Peyer's patch (tissue), 4 donors: ENCODE data around the gene OR10V1. TPM values are rescaled to one million over a fixed set of nuclear protein-coding genes. Genes with fewer than 3 reads are reported as not detected.
A peak's percentile ranks its signal among the peaks of the same experiment; 100 is the strongest.

Experiments
- DNase-seq, 3 donors: peaks; one replicate each; pipeline ENCODE4 v3.0.0-alpha.2; 2017 to 2019
- H3K27ac ChIP-seq, 4 donors: fragments of 200-600 bp; sonication (generic); one replicate each; pipeline ENCODE4 v1.5.1; 2016 to 2019
- H3K27me3 ChIP-seq, 2 donors: fragments of 200-600 bp; sonication (generic); one replicate each; pipeline ENCODE4 v1.5.1; 2019
- H3K36me3 ChIP-seq, 3 donors: fragments of 200-600 bp; sonication (generic); one replicate each; pipeline ENCODE4 v1.5.1; 2016 to 2019
- H3K4me1 ChIP-seq, 4 donors: fragments of 200-600 bp; sonication (generic); one replicate each; pipeline ENCODE4 v1.5.1; 2016 to 2019
- H3K4me3 ChIP-seq, 4 donors: fragments of 200-600 bp; sonication (generic); 1 replicate in 3 of 4; 2 replicates in 1 of 4; pipeline ENCODE4 v1.5.1; 2016 to 2019; ENCODE audit warnings: mild to moderate bottlenecking in 1 of 4
- H3K9me3 ChIP-seq, 4 donors: fragments of 200-600 bp; sonication (generic); one replicate each; pipeline ENCODE4 v1.5.1; 2016 to 2019; ENCODE audit warnings: mild to moderate bottlenecking in 1 of 4
- CTCF ChIP-seq, 6 experiments: fragments of 450-650 bp in 4 of 6; fragments of 200-600 bp in 2 of 6; sonication (generic) in 1 of 6; IDR thresholded peaks; one replicate each; pipeline ENCODE4 v1.5.1; 2017 to 2019; ENCODE audit warnings: antibody characterized with exemption in 6 of 6, mild to moderate bottlenecking in 3 of 6, moderate library complexity in 1 of 6
- POLR2A ChIP-seq, 2 donors: fragments of 450-650 bp; IDR thresholded peaks; one replicate each; pipeline ENCODE4 v1.5.1; 2017; ENCODE audit warnings: antibody characterized with exemption in 2 of 2, mild to moderate bottlenecking in 2 of 2, moderate library complexity in 2 of 2
- total RNA-seq, 4 donors: library from RNA; depleted of rRNA; stranded (reverse); fragments of >200 nt; gene quantifications; one replicate each; pipeline ENCODE4 v1.1.0, GENCODE V29; 2016

The OR10V1 gene
- total RNA-seq, 4 donors from 2014 or later = not detected

- peak; percentile 29 to 40 for TF ChIP-seq POLR2A (IDR thresholded peaks at IDR 0.05)
- peak; percentile 86 to 94 (median 92) for TF ChIP-seq CTCF (IDR thresholded peaks at IDR 0.05)
- Histone ChIP-seq H3K9me3 (no peaks in the 10 kb centered on the region), H3K27me3 (no peaks in the 10 kb centered on the region), H3K36me3 (no peaks in the 10 kb centered on the region), H3K4me1 (peaks cover 0 to 27% (median 1%) of the 10 kb centered on the region in 4 donors), H3K27ac (peak overlapping the region; percentile 79 to 97 (median 90)), H3K4me3 (peak overlapping the region; percentile 66 to 95 (median 90))
- DNase-seq = peak; percentile 85 to 95 (median 90)
Measured at GRCh38 chr11:59753650-59754493, 40.2 kb upstream of the OR10V1 start.

- Histone ChIP-seq H3K9me3 (no peaks in the 10 kb centered on the region), H3K4me3 (no peak overlapping the region), H3K27ac (no peak overlapping the region), H3K36me3 (no peaks in the 10 kb centered on the region), H3K27me3 (no peaks in the 10 kb centered on the region), H3K4me1 (no peaks in the 10 kb centered on the region)
- TF ChIP-seq POLR2A (IDR thresholded peaks at IDR 0.05) (no peak), CTCF (IDR thresholded peaks at IDR 0.05) (no peak)
- DNase-seq = no peak
Measured at GRCh38 chr11:59746111-59746510, 32.5 kb upstream of the OR10V1 start.

DNA sequence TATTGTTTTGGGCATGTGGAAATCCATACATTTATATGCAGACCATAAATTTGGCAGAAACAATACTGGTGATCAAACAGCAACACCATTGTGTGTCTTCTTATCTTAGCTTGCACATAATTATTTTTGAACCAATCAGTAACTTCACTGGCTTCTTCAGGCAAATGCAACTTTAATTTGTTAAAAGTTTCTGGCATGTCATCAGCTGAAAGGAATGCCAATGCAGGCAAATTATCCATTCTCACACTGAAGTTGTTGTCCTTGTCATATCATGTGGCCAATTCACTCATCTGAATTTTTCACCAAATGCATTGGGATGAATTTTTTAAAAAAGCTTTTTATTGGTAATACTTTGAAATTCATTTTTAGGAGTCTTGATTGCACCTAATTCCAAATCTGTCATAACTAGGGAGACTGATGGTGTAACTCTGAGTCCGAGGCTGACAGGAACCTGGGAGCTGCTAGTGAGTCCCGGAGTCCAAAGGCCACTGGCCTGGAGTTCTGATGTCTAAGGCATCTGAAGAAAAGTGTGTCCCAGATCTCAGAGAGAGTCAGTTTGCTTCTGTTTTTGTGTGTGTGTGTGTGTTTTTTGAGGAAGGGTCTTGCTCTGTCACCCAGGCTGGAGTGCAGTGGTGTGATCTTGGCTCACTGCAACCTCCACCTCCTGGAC lies 17.4 kb upstream of the OR10V1 start:
- Histone ChIP-seq H3K9me3 (no peaks in the 10 kb centered on the region), H3K27ac (no peak overlapping the region), H3K4me3 (no peak overlapping the region), H3K27me3 (no peaks in the 10 kb centered on the region), H3K4me1 (no peaks in the 10 kb centered on the region), H3K36me3 (no peaks in the 10 kb centered on the region)
- no peak for TF ChIP-seq CTCF (IDR thresholded peaks at IDR 0.05)
- no peak for TF ChIP-seq POLR2A (IDR thresholded peaks at IDR 0.05)
- no peak for DNase-seq

- Histone ChIP-seq H3K27ac (no peak overlapping the region), H3K27me3 (no peaks in the 10 kb centered on the region), H3K36me3 (no peaks in the 10 kb centered on the region), H3K4me1 (no peaks in the 10 kb centered on the region), H3K4me3 (no peak overlapping the region), H3K9me3 (no peaks in the 10 kb centered on the region)
- DNase-seq = no peak
- no peak for TF ChIP-seq POLR2A (IDR thresholded peaks at IDR 0.05)
- TF ChIP-seq CTCF (IDR thresholded peaks at IDR 0.05) = no peak
Measured at GRCh38 chr11:59729834-59730233, 16.2 kb upstream of the OR10V1 start.

GRCh38 chr11:59728913-59729312 lies 15.3 kb upstream of the OR10V1 start:
- no peaks in the 10 kb centered on the region for H3K27me3 ChIP-seq
- TF ChIP-seq POLR2A (IDR thresholded peaks at IDR 0.05) (no peak), CTCF (IDR thresholded peaks at IDR 0.05) (no peak)
- H3K4me3 ChIP-seq = no peak overlapping the region
- H3K36me3 ChIP-seq = no peaks in the 10 kb centered on the region
- no peak overlapping the region for H3K27ac ChIP-seq
- no peak for DNase-seq
- H3K9me3 ChIP-seq = no peaks in the 10 kb centered on the region
- H3K4me1 ChIP-seq = no peaks in the 10 kb centered on the region
